CD4-positive, alpha-beta T cell treated with Interleukin-12 subunit alpha and Interleukin-12 subunit beta, for 1 hour (primary cell): Measurements from ENCODE around the gene LRRC8B.
"Not testable (repeated sequence)": the region's sequence is repeated elsewhere in the genome, so short reads cannot be mapped to it uniquely, and the experiment has no call there.

Source experiments
- DNase-seq: peaks from one replicate; pipeline ENCODE4 v3.0.0-alpha.2; 2020

LRRC8B gene

GRCh38 chr1:89525169-89525855 lies 683 bp downstream of the LRRC8B start:
- peak; percentile 48 for DNase-seq

- DNase-seq, result no peak
Measured at GRCh38 chr1:89527256-89527655, 2.6 kb downstream of the LRRC8B start.

- no peak for DNase-seq
Measured at GRCh38 chr1:89527750-89528381, 3.2 kb downstream of the LRRC8B start.

GRCh38 chr1:89528382-89528780 lies 3.8 kb downstream of the LRRC8B start:
- DNase-seq, result no peak

- DNase-seq, result no peak
Measured at GRCh38 chr1:89529196-89529595, 4.6 kb downstream of the LRRC8B start.

- DNase-seq, result no peak
Measured at GRCh38 chr1:89530444-89531089, 5.9 kb downstream of the LRRC8B start.

- DNase-seq, result no peak
Measured at GRCh38 chr1:89531480-89532139, 7.0 kb downstream of the LRRC8B start.

- DNase-seq, result no peak
Measured at GRCh38 chr1:89532228-89532627, 7.6 kb downstream of the LRRC8B start.

- no peak for DNase-seq
Measured at GRCh38 chr1:89532866-89533265, 8.2 kb downstream of the LRRC8B start.

GRCh38 chr1:89535537-89535936 lies 10.9 kb downstream of the LRRC8B start:
- no peak for DNase-seq

GRCh38 chr1:89536555-89537341 lies 12.1 kb downstream of the LRRC8B start:
- no peak for DNase-seq

- no peak for DNase-seq
Measured at GRCh38 chr1:89538361-89538760, 13.7 kb downstream of the LRRC8B start.

- DNase-seq, result no peak
Measured at GRCh38 chr1:89539128-89539527, 14.5 kb downstream of the LRRC8B start.

- no peak for DNase-seq
Measured at GRCh38 chr1:89540406-89540970, 15.9 kb downstream of the LRRC8B start.

- no peak for DNase-seq
Measured at GRCh38 chr1:89542345-89542744, 17.7 kb downstream of the LRRC8B start.

GRCh38 chr1:89543632-89544031 lies 19.0 kb downstream of the LRRC8B start:
- not testable (repeated sequence) for DNase-seq

GRCh38 chr1:89545264-89546038 lies 20.8 kb downstream of the LRRC8B start:
- no peak for DNase-seq

- DNase-seq, result no peak
Measured at GRCh38 chr1:89546082-89546889, 21.7 kb downstream of the LRRC8B start.

- no peak for DNase-seq
Measured at GRCh38 chr1:89546934-89547562, 22.4 kb downstream of the LRRC8B start.

- DNase-seq, result no peak
Measured at GRCh38 chr1:89547563-89548116, 23.0 kb downstream of the LRRC8B start.
